CD4-positive, alpha-beta T cell treated with Interleukin-15 for 1 hour (primary cell): ENCODE data around the gene DNAAF6.
A peak's percentile ranks its signal among the peaks of the same experiment; 100 is the strongest.
"Not testable (repeated sequence)": the region's sequence is repeated elsewhere in the genome, so short reads cannot be mapped to it uniquely, and the experiment has no call there.

Source experiments
- DNase-seq: peaks from one replicate; pipeline ENCODE4 v3.0.0-alpha.2; 2020

DNAAF6 gene

DNA sequence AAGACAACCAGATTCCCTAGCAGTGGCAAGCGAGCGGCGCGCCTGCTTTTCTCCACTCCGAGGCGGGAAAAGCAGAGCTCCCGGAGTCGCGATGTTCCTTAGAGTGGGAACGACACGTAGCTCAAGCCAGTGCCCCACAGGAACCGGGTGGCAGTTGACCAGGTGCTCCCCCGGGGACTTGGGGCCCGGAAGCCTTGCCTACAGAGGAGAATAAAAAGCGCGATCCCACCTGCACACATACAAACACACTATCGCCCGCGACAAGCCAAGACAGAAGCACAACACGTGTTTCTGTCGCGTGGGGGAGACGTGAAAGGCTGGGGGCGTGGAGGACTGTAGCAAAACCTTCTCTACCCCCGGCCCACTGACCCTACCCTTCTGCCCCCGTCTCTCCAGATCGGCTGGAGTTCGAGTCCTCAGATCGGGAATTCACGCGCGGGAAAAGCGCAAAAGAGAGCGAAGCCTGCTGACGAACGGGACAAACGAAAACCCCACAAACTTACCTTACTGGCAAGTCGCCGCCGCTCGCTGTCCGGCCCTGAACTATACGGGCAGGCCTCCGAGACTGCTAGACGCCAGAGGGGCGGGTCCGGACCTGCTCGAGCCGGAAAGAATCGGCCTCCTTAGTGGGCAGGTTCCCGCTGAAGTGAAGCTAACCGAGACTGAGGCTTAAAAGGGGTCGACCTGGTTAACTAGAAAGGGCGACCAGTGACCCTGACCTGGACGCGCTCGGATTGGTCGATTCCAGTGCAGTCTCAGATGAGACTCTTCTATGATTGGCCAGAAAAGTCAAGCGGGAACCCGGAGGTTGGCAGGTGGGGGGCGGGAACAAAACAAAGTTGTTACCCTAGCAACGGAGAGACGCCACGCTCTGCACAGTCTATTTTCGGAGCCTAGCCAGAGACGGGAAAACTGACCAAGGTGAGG lies at the start of gene DNAAF6, which contains the start of gene NUP62CL:
DNAAF6 (plus strand) TSS at position 842 of the 927 bp plus-strand sequence. CDS start 6,265 bp downstream, outside the sequence.
NUP62CL (minus strand) TSS at position 664 of the 927 bp plus-strand sequence. CDS start 31,287 bp downstream, outside the sequence.
- DNase-seq = peak; percentile 84

DNA sequence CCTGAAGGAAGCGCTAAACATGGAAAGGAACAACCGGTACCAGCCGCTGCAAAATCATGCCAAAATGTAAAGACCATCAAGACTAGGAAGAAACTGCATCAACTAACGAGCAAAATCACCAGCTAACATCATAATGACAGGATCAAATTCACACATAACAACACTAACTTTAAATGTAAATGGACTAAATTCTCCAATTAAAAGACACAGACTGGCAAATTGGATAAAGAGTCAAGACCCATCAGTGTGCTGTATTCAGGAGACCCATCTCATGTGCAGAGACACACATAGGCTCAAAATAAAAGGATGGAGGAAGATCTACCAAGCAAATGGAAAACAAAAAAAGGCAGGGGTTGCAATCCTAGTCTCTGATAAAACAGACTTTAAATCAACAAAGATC lies 48.8 kb upstream of the DNAAF6 start:
- not testable (repeated sequence) for DNase-seq

DNA sequence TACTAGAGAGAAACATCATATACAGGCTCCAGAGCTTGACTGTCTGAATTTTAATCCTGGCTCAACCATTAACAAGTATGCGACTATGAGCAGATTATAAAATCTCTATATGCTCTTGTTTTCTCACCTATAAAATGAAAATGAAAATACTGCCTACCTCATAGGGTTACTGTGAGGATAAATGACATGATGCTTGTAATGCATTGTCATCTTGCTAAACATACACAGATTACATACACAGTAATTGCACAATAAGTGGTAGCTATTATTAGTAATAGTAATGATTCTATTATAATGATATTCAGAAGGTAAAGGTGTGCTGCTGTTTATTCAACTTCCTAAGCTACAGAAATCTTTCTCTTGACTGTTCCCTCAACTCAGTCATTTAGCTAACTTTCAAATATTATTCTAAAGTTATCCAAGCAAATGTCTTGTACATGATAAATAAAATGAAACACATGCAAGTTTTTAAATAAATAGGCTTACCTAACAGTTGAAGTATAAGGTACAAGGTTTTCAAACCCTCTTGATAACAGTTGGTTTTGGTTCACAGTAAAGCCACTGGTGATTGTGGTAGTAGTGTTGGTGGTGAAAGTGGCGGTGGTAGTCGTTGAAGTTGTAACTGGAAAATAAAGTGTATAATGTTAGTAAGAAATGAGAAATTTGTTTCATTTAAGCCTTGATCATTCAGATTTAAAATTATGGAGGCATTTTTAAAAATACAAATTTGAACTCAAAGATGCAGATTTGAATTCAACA lies 39.1 kb upstream of the DNAAF6 start:
- DNase-seq = no peak

DNA sequence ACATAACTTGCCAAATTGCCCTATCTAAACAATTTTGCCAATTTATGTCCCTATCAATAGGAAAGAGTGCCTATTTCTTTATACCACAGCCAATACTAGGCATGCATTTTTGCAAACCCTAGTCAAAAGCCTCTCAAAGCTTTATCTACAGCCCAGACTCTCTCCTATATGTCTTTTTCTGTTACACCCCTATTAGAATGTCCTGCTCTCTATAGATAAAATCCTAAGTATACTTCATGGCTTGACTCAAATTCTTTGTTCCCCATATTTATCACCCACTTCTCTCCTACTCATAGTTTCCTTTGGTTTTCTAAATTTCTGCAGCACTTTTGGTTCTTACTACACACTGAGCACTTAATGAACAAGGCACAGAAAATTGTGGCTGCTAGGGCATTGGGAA lies 38.2 kb upstream of the DNAAF6 start:
- no peak for DNase-seq

DNA sequence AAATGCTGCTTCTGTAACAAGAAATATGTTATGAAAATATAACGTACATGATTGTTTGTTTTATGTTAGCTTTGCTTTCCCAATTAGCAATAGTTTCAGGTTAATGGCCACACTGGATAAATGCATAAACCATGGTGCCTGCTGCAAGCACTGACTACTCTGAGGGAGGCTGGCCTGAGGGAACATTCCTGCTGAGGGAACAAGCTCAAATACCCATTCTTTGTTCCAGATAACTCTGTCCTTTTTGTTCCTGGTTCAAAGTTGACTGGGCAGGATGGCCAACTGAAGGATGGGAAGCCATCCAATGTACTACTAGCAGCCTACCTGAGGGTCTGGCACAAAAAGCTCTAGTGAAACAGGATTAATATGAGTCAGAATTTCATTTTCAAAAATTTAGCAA lies 37.7 kb upstream of the DNAAF6 start:
- no peak for DNase-seq

DNA sequence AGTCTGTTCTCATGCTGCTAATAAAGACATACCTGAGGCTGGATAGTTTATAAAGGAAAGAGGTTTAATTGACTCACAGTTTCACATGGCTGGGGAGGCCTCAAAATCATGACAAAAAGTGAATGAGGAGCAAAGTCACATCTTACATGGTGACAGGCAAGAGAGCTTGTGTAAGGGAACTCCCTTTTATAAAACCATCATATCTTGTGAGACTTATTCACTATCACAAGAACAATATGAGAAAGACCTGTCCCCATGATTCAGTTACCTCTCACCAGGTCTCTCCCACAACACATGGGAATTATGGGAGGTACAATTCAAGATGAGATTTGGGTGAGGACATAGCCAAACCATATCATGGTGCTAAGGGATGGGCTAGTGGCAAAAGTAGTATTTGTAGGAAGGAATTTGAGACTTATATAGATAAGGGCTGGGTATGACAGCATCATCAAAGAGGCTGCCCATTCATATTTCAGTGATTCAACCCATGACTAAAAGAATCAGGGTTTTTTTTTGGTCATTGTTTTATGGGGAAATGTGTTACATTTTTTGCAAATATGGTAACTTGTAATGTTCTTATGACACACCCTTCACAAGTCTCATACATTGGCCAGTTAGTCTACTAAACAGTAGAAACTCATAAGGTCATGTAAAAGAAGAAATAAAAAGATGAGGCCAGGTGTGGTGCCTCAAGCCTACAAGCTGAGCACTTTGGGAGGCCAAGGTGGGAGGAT lies 34.9 kb upstream of the DNAAF6 start:
- no peak for DNase-seq

DNA sequence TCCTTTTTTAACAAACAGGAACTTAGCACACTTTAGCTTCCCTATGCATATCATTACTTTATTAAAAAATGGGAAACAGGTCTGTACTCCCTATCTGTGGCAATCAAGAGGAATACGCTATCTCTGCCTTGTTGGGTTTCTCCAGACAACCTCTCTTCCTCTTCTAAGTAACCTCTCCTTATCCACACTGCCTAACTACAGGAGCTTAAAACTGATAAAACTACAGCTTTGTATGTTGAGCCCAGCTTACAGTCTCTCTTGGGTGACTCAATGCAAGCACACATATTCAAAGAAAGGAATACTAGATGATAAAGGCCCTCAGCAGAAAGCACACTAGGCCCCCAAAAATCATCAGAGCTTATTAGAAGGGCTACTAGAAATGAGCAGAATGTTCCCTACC lies 9.1 kb upstream of the DNAAF6 start:
- no peak for DNase-seq

DNA sequence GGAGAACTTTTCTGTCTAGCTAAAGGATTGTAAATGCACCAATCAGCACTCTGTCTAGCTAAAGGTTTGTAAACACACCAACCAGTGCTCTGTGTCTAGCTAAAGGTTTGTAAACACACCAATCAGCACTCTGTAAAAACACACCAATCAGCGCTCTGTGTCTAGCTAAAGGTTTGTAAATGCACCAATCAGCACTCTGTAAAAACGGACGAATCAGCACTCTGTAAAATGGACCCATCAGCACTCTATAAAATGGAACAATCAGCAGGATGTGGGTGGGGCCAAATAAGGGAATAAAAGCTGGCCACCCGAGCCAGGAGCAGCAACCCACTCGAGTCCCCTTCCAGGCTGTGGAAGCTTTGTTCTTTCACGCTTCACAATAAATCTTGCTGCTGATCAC lies 8.3 kb upstream of the DNAAF6 start:
- DNase-seq = not testable (repeated sequence)

DNA sequence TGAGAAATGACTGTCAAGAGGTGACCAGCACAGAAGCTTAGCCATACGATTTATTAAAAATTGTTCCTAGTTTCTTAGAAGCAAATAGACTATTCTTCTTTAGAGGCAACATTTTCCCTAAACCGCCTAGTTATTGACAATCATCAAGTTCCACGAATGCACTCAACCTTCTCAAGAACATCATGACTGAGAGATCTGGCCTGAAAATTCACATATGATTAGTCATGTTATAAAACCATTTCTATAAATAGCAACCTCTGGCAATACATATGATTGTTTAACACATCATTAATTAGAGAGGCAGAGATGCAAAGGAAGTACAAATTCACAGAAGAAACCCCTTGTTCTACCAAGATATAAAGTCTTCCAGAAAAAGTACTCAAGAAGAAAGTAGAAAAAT lies 6.9 kb upstream of the DNAAF6 start:
- DNase-seq = no peak

DNA sequence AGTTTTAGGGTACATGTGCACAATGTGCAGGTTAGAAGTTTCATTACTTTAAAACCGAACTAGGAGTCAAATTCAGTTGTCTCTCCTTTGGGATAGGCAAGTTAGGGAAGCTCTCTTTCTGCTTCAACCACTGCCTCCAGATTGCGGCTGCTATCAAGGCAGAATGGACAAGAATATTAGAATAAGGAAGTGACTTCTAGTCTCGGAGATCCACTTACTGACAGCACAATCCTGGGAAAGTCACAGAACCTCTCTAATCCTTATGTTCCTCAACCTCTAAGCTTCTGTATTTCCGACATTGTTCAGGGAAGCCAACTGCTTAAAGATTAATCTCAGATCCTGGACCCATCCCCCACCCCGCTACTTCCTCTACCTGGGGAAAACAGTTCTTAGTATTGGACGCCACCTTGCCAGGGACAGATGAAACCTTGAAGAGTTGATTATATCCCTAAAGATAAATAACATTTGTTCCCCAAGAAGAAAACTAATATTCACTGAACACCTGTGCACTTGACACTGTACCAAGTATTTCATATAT lies 2.3 kb upstream of the DNAAF6 start:
- no peak for DNase-seq

DNA sequence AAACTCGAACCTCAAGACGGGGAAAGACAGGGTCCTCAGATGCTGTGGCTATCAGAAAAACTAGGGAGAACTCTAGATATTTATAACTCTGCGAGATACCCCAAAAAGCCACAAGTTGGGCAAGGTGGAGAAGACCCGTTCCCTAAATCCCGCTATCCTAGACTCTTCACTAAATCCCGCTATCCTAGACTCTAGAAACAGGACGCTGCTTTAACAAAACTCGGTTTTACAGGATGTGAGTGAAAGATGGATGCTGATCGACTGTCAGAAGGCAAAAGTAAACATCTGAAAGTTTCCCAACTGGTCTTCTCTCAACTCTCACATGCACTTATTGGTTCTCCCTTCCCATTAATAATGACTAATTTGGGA lies 270 bp downstream of the DNAAF6 start:
- no peak for DNase-seq

DNA sequence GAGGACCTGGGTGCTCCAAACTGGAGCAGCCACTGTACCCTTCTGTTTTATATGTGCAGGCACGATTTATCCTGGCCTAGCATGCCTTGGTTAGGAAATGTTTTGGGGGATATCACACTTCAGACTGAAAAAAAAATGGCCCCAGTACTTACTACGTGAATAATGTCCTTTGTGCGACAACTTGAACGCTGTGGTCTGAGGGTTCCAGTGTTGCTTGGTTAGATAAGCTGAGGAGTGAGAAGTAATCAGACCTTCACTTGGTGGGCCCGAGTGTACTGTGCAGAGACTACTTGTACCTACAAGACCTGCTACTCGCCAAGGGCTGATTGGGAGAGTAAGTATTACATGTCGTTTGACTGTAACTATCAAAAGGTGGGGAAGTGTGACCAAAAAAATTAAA lies 678 bp downstream of the DNAAF6 start:
- no peak for DNase-seq

DNA sequence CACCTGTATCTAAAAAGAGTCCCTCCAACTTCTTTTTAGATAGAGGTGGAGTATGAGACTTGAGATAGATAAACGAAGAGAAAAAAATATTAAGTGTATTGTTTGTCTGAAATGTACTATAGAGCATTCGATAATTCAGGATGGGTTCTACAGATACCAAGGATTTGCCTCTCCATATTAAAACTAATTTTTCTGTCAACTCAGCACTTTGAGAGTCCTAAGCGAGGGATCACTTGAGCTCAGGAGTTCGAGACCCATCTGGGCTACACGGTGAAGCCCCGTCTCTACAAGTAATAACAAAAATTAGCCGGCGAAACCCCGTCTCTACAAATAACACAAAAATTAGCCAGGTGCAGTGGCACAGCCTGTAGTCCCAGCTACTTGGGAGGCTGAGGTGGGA lies 1.5 kb downstream of the DNAAF6 start:
- DNase-seq = no peak

DNA sequence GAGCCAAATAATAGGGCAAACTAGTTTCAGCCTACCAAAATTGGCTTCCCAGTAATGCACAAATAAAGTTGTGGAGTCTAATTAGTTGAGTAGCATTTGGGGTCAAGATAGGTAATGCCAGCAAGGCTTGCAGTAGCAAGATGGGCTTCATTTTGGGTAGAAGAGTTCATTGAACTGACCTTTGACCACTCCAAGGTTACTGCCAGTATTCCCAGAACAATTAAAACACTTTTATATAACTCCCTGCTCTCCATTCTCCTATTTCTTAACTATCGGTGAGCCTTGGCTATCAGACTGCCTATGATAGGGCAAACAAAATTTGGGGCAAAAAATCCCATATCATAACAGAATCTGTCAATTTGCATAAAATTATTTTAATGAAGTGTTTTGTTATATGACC lies 7.1 kb downstream of the DNAAF6 start:
- no peak for DNase-seq

DNA sequence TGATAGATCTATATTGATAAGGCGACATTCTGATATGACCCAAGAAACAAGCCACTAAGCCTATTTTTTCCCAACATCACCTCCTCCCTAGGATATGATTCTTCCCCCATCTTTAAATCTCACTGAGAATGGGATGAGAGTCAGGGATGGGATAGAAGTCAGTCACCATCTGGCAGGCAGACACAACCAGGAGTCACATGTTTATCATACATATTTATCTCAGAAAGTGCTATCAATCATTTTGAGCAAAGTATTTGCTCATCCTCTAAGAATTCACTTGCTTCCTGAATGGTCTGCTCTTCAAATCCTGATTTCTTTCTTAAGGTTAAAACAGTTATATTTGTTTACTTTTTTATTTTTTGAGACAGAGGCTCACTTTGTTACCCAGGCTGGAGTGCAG lies 20.3 kb downstream of the DNAAF6 start:
- no peak for DNase-seq

DNA sequence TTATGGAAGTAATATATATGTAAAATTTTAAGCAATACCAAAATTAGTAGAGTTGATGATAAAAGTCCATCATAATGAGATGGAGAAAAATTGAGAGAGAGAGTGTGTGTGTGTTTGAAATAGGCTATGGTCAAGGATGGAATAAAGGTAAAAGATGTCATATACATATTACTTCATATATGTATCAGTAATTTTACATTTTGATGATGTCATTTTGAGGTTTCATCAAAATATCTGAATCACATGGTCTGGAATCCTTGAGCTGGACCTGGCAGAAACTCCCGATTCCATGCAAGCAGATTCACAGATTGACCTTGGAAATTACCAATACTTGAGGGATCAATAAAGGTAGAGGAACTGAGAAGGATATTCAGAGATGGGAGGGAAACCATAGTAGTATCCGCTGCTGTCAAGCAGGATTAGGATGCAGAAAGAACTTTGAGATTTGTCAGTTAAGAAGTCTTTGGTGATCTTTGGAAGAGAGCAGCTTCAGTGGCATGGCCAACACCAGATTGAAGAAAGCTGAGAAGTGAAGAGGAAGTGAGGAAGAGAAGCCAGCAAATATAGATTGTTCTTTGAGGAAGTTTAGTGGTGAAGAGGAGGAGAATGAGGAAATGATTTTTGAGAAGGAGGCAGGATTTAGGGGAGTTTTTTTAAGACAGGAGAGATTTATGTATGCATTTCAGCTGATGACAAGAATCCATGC lies 21.5 kb downstream of the DNAAF6 start:
- DNase-seq = no peak

DNA sequence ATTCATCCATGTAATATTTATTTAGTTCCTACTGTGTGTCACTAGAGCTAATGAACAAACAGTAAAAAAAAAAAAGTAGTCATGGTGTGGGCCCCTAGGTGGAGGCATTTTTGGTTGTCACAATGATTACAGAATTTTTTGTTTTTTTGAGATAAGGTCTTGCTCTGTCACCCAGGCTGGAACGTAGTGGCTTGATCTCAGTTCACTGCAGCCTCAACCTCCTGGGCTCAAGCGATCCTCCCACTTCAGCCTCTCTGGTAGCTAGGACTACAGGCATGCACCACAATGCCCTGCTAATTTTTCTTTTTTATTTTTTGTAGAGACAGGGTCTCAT lies 22.0 kb downstream of the DNAAF6 start:
- no peak for DNase-seq

DNA sequence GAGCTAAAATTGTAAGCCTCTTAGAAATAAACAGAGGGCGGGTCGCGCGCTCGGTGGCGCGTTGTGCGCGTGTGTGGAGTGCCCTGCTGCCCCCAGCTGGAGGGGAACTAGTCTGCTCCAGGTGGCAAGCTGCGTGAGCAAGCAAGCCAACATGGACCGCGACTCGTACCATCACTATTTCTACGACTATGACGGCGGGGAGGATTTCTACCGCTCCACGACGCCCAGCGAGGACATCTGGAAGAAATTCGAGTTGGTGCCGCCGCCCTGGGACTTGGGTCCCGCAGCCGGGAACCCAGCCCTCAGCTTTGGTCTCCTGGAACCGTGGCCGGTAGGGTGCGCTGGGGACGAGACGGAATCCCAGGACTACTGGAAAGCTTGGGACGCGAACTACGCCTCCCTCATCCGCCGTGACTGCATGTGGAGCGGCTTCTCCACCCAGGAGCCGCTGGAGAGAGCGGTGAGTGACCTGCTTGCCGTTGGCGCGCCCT lies 66.1 kb downstream of the DNAAF6 start:
- DNase-seq = no peak

DNA sequence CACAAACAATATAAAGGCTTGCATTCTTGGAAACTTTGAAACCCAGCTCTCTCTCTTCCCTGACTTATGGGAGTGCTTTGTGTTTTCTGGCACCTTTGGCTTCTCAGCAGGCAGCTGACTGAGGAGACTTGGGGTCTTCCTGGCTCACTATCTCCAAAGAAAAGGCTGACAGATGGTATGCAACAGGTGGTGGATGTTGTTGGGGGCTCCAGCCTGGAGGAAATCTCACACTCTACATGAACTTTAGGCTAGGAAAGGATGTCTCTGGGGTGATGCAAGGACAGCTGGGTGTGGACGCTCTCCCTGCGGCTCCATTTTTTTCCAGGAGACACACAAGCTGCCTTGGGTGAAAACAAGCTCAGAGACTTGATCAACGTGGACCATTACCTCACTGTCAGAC lies 67.4 kb downstream of the DNAAF6 start:
- DNase-seq = no peak

DNA sequence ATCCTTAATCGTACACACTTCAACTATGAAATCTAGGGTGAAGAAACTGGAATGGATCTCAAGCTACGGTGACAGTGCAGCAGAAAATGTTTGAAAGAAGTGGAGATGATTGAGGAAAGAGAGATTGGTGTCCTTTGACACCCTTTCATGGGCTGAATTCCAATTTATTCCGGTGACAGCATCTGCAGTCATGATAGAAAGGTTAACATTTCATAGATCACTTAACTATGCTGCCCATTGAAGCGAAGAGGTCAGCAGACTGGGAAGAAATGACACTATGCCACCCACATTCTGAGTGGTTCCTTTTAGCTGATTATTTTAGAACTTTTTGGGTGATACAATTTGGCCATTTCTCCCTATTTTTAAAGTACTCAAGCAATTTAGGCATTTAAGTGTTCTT lies 82.3 kb downstream of the DNAAF6 start:
- no peak for DNase-seq

DNA sequence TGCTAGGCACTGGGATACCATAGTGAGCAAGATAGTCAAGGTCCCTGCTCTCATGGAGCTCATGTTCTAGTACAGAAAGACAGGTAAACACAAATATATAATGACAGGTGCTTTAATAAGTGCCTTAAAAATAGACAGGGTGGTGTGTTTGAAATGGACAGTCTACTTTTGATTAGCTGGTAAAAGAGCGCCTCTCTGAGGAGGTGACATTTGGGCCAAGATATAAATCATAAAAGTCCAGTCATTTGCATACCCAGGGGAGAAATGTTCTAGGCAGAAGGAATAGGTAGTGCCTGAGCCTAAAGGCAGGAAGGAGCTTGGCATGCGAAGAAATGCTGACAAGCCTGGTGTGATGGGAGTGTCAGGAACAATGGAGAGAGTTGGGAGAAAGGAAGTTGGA lies 83.6 kb downstream of the DNAAF6 start:
- DNase-seq = no peak

DNA sequence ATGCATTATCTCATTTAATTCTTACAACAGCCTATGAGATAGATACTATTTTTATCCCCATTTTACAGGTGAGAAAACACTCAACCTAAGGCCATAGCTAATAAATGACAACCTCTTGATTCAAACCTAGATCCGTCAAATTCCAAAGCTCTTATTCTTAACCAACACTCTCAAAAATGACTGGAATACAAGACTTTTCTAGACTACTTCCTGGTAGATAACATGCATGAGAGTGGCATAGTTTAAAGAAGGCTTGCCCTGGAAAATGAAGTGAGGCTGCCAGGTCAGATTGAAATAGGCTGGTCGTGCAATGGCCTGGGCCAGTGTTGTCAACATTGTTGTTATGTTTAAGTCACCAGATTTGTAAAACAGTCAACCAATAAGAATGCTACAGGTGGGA lies 86.6 kb downstream of the DNAAF6 start:
- no peak for DNase-seq
